D721Med (cell line): ENCODE data around the gene ZNF892.
A peak's percentile ranks its signal among the peaks of the same experiment; 100 is the strongest.
"Not testable (repeated sequence)": the region's sequence is repeated elsewhere in the genome, so short reads cannot be mapped to it uniquely, and the experiment has no call there.

Experiments
- DNase-seq: peaks from one replicate; pipeline ENCODE4 v3.0.0; 2011; ENCODE audit warnings: low spot score; ENCODE audit not compliant: insufficient read length
- FAIRE-seq: peaks from 2 replicates; lab custom pipeline; 2011; peaks lifted over from hg19 to GRCh38; lab: Jason Lieb, UNC
- CTCF ChIP-seq: IDR thresholded peaks from 2 replicates; pipeline ENCODE4 v1.5.1; 2012; ENCODE audit warnings: mild to moderate bottlenecking, control low read depth; ENCODE audit not compliant: insufficient read depth; ENCODE audit errors: missing control alignments

Gene ZNF892

GRCh38 chr2:95192956-95193355 lies 14.4 kb upstream of the ZNF892 start:
- peak; percentile 62 for TF ChIP-seq CTCF
- FAIRE-seq, DNase-seq: not testable (repeated sequence)

- no peak for DNase-seq
- FAIRE-seq = no peak
- no peak for TF ChIP-seq CTCF
Measured at GRCh38 chr2:95203911-95204310, 3.4 kb upstream of the ZNF892 start.

- no peak for TF ChIP-seq CTCF
- DNase-seq (no peak), FAIRE-seq (no peak)
Measured at GRCh38 chr2:95204396-95204795, 2.9 kb upstream of the ZNF892 start.

GRCh38 chr2:95206096-95206495 lies 1.2 kb upstream of the ZNF892 start:
- FAIRE-seq = no peak
- no peak for TF ChIP-seq CTCF
- no peak for DNase-seq

- no peak for FAIRE-seq
- no peak for TF ChIP-seq CTCF
- DNase-seq = no peak
Measured at GRCh38 chr2:95208106-95208505, 785 bp downstream of the ZNF892 start.

GRCh38 chr2:95215018-95215612 lies 7.8 kb downstream of the ZNF892 start:
- no peak for FAIRE-seq
- TF ChIP-seq CTCF = no peak
- DNase-seq = no peak

- TF ChIP-seq CTCF = no peak
- no peak for DNase-seq
- FAIRE-seq = no peak
Measured at GRCh38 chr2:95220449-95220848, 13.1 kb downstream of the ZNF892 start.
